Measurements from ENCODE around the gene ANAPC16.

DNA sequence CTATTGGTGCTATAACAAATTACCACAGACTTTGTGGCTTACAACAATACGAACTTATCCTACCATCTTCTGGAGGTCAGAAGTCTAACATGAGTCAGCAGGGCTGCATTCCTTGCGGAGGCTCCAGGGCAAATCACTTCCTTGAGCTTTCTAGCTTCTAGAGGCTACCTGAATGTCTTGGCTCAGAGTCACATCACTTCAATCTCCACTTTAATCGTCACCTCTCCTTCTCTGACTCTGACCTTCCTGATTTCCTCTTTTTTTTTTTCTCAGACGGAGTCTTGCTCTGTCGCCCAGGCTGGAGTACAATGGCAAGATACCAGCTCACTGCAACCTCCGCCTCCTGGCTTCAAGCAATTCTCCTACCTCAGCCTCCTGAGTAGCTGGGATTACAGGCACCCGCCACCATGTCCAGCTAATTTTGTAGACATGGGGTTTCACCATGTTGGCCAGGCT lies 44.6 kb upstream of the ANAPC16 start:
- TF ChIP-seq POLR2A (IDR thresholded peaks at IDR 0.05) (no peak), CTCF (IDR thresholded peaks at IDR 0.05) (no peak), POLR2AphosphoS5 (IDR thresholded peaks at IDR 0.05) (peak in 2 of 3 donors; percentile 33 to 72)
